ENCODE data around the gene MED15. TPM values are rescaled to one million over a fixed set of nuclear protein-coding genes. Genes with fewer than 3 reads are reported as not detected.
A peak's percentile ranks its signal among the peaks of the same experiment; 100 is the strongest.

Gene MED15
- total and polyA plus RNA-seq, 2 donors from 2014 or later, result 31.7 to 102 TPM

DNA sequence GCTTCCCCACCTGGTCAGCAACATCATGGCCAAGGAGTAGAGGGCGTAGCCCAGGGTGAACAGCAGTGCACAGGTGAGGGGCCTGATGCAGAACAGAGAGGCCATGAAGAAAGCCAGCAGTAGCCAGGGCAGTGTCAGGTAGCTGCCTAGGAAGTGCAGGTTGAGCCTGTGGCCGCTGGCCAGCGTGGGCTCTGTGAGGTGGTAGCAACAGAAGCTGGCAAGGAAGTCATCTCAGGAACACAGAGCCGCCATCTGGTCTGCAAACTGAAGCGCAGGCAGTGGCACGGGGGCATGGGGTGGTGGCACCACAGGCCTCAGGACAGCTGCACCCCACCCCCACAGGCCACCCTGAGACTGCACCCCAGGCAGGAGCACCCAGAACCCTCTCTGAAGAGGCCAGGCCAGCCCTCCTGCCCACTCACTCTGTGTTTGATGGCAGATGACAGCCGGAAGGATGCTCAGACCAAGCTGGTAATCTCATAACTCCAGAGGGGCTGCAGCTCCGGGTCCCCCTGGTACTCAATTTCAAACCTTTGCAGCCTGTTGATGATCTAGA, 95.3 kb downstream of the MED15 start:
- DNase-seq (peak in 1 of 5 donors; percentile 30), FAIRE-seq (no peak)
- no peaks in the 10 kb centered on the region for H3K27me3 ChIP-seq (ENCODE audit: control insufficient read depth, insufficient read depth, low read length)
- intact Hi-C loops (cut with DNase I), result no loop called here
- H3K9ac ChIP-seq (ENCODE audit: low read length in 3 of 3), result no peak overlapping the region
- TF ChIP-seq, protein P1, sequence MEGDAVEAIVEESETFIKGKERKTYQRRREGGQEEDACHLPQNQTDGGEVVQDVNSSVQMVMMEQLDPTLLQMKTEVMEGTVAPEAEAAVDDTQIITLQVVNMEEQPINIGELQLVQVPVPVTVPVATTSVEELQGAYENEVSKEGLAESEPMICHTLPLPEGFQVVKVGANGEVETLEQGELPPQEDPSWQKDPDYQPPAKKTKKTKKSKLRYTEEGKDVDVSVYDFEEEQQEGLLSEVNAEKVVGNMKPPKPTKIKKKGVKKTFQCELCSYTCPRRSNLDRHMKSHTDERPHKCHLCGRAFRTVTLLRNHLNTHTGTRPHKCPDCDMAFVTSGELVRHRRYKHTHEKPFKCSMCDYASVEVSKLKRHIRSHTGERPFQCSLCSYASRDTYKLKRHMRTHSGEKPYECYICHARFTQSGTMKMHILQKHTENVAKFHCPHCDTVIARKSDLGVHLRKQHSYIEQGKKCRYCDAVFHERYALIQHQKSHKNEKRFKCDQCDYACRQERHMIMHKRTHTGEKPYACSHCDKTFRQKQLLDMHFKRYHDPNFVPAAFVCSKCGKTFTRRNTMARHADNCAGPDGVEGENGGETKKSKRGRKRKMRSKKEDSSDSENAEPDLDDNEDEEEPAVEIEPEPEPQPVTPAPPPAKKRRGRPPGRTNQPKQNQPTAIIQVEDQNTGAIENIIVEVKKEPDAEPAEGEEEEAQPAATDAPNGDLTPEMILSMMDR (IDR thresholded peaks at IDR 0.05; ENCODE audit: borderline replicate concordance, extremely low read depth, insufficient read depth), result no peak
- no peaks in the 10 kb centered on the region for H3K9me3 ChIP-seq (ENCODE audit: control insufficient read depth in 2 of 3, insufficient read depth in 1 of 3, low read length in 3 of 3)
- H3K36me3 ChIP-seq (ENCODE audit: control insufficient read depth in 2 of 3, insufficient read depth in 3 of 3, low read length in 3 of 3), result no peaks in the 10 kb centered on the region
- H3K4me3 ChIP-seq (ENCODE audit: low read length in 3 of 3), result no peak overlapping the region
- no peak overlapping the region for H3K27ac ChIP-seq (ENCODE audit: low read depth in 2 of 2, low read length in 2 of 2)
- H3K4me1 ChIP-seq (ENCODE audit: control insufficient read depth in 2 of 3, insufficient read depth in 2 of 3, low read depth in 1 of 3, low read length in 3 of 3), result peaks cover 0 to 7% (median 0%) of the 10 kb centered on the region in 3 donors

DNA sequence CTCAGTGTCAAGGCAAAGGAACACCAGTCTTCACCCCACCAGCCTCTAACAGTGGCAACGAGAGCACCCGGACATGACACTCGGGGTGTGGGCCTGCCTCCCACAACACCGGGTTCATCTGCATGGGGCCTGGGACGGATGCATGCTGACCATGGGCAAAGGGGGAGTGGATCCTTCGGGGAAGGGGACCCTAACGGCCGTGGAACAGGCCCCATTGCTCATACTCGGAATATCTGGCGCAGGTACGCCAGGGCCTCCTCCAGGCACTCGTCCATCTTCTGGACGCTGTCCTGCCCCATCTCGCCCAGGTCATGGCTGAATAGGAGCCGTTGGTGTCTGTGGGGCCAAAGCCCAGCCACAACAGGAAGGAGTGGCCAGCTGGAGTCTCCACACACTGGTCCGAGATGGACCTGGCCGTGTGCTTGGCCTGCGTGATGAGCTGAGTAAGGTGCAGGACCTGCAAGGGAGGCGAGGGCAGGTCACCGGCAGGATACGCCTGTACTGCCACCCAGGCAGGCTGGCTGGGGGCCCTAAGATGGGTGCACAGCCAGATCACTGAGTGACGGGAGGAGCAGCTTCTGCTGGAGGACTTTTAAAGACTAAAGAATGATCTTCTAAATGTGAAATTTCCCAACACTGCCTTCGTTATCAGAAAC, 96.8 kb downstream of the MED15 start:
- TF ChIP-seq, protein P1 (IDR thresholded peaks at IDR 0.05; ENCODE audit: borderline replicate concordance, extremely low read depth, insufficient read depth), result no peak
- no peak for FAIRE-seq
- H3K4me1 ChIP-seq (ENCODE audit: control insufficient read depth in 2 of 3, insufficient read depth in 2 of 3, low read depth in 1 of 3, low read length in 3 of 3), result peaks cover 0 to 7% (median 0%) of the 10 kb centered on the region in 3 donors
- H3K9me3 ChIP-seq (ENCODE audit: control insufficient read depth in 2 of 3, insufficient read depth in 1 of 3, low read length in 3 of 3), result no peaks in the 10 kb centered on the region
- DNase-seq, result no peak
- H3K36me3 ChIP-seq (ENCODE audit: control insufficient read depth in 2 of 3, insufficient read depth in 3 of 3, low read length in 3 of 3), result no peaks in the 10 kb centered on the region
- intact Hi-C loops (cut with DNase I), result no loop called here
- no peak overlapping the region for H3K4me3 ChIP-seq (ENCODE audit: low read length in 3 of 3)
- no peaks in the 10 kb centered on the region for H3K27me3 ChIP-seq (ENCODE audit: control insufficient read depth, insufficient read depth, low read length)
- H3K9ac ChIP-seq (ENCODE audit: low read length in 3 of 3), result no peak overlapping the region
- no peak overlapping the region for H3K27ac ChIP-seq (ENCODE audit: low read depth in 2 of 2, low read length in 2 of 2)

DNA sequence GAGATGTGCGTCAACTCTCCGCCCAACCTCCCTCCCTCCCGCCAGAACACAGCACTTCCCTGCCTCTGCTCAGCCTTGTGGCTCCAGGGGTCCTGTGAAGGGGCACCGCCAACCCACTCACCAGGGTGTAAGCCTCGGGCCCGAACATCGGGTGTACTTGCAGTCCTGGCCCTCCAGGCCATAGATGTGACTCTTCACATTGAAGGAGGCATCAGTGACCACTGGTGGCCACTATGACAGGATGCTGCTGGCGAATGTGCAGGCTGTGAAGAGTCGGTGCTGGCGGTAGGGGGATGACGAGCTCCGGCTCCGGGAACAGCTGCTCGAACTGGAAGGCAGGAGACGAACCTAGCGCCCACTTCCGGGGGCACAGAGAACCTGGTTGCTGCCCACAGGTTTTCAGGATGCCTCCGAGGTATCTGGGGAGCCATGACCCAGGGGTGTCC, 97.4 kb downstream of the MED15 start:
- no peak overlapping the region for H3K9ac ChIP-seq (ENCODE audit: low read length in 3 of 3)
- DNase-seq (no peak), FAIRE-seq (no peak)
- H3K4me1 ChIP-seq (ENCODE audit: control insufficient read depth in 2 of 3, insufficient read depth in 2 of 3, low read depth in 1 of 3, low read length in 3 of 3), result peaks cover 0 to 7% (median 0%) of the 10 kb centered on the region in 3 donors
- intact Hi-C loops (cut with DNase I), result no loop called here
- H3K36me3 ChIP-seq (ENCODE audit: control insufficient read depth in 2 of 3, insufficient read depth in 3 of 3, low read length in 3 of 3), result no peaks in the 10 kb centered on the region
- no peak overlapping the region for H3K4me3 ChIP-seq (ENCODE audit: low read length in 3 of 3)
- H3K27ac ChIP-seq (ENCODE audit: low read depth in 2 of 2, low read length in 2 of 2), result no peak overlapping the region
- TF ChIP-seq, protein P1 (IDR thresholded peaks at IDR 0.05; ENCODE audit: borderline replicate concordance, extremely low read depth, insufficient read depth), result no peak
- H3K27me3 ChIP-seq (ENCODE audit: control insufficient read depth, insufficient read depth, low read length), result no peaks in the 10 kb centered on the region
- H3K9me3 ChIP-seq (ENCODE audit: control insufficient read depth in 2 of 3, insufficient read depth in 1 of 3, low read length in 3 of 3), result no peaks in the 10 kb centered on the region

Measured in kidney (tissue), 14 donors.